Nucleus accumbens (tissue), 56 donors: ENCODE data around the gene CEBPG.

Experiments used
- DNase-seq, 56 donors: peaks; one replicate each; lab custom pipeline; 2025; lab: John Stamatoyannopoulos, UW

Gene CEBPG

GRCh38 chr19:33373453-33374235, at the start of gene CEBPG:
CEBPG (plus strand) TSS chr19:33373709; CDS start chr19:33379240, 5,531 bp downstream.
- DNase-seq = peak in 55 of 56 donors; percentile 46 to 97 (median 89)

- no peak for DNase-seq
Observed at GRCh38 chr19:33324628-33325027, 48.9 kb upstream of the CEBPG start.

GRCh38 chr19:33325920-33326319, 47.6 kb upstream of the CEBPG start:
- peak in 35 of 56 donors; percentile 8 to 74 (median 37) for DNase-seq

- no peak for DNase-seq
Observed at GRCh38 chr19:33329060-33329459, 44.4 kb upstream of the CEBPG start.

GRCh38 chr19:33329736-33330135, 43.8 kb upstream of the CEBPG start:
- DNase-seq = no peak

GRCh38 chr19:33332248-33332647, 41.3 kb upstream of the CEBPG start:
- peak in 8 of 56 donors; percentile 2 to 31 (median 12) for DNase-seq

GRCh38 chr19:33333151-33333550, 40.4 kb upstream of the CEBPG start:
- no peak for DNase-seq

GRCh38 chr19:33333642-33334041, 39.9 kb upstream of the CEBPG start:
- DNase-seq = no peak

GRCh38 chr19:33334271-33334670, 39.2 kb upstream of the CEBPG start:
- no peak for DNase-seq

- DNase-seq = no peak
Observed at GRCh38 chr19:33335446-33335845, 38.1 kb upstream of the CEBPG start.

- DNase-seq = no peak
Observed at GRCh38 chr19:33339016-33339984, 34.2 kb upstream of the CEBPG start.

GRCh38 chr19:33340991-33341390, 32.5 kb upstream of the CEBPG start:
- DNase-seq = no peak

GRCh38 chr19:33343301-33343700, 30.2 kb upstream of the CEBPG start:
- no peak for DNase-seq

GRCh38 chr19:33343859-33344572, 29.5 kb upstream of the CEBPG start:
- DNase-seq = peak in 23 of 56 donors; percentile 5 to 58 (median 17)

- DNase-seq = peak in 1 of 56 donors; percentile 30
Observed at GRCh38 chr19:33344573-33344925, 29.0 kb upstream of the CEBPG start.

GRCh38 chr19:33345163-33345562, 28.3 kb upstream of the CEBPG start:
- DNase-seq = peak in 16 of 56 donors; percentile 5 to 51 (median 22)

GRCh38 chr19:33346665-33347064, 26.8 kb upstream of the CEBPG start:
- DNase-seq = no peak

GRCh38 chr19:33347300-33347699, 26.2 kb upstream of the CEBPG start:
- DNase-seq = no peak

- no peak for DNase-seq
Observed at GRCh38 chr19:33348301-33349010, 25.1 kb upstream of the CEBPG start.
